SK-N-MC (cell line): ENCODE measurements around the gene CAMTA1.

Experiments used
- EZH2 ChIP-seq: fragments of 200-600 bp; sonication (generic); IDR thresholded peaks from one replicate; pipeline ENCODE4 v1.6.1; 2017; ENCODE audit warnings: antibody characterized with exemption
- POLR2AphosphoS5 ChIP-seq: IDR thresholded peaks from 2 replicates; pipeline ENCODE4 v1.6.1; 2012; ENCODE audit warnings: mild to moderate bottlenecking, low read depth, low read length, borderline replicate concordance

DNA sequence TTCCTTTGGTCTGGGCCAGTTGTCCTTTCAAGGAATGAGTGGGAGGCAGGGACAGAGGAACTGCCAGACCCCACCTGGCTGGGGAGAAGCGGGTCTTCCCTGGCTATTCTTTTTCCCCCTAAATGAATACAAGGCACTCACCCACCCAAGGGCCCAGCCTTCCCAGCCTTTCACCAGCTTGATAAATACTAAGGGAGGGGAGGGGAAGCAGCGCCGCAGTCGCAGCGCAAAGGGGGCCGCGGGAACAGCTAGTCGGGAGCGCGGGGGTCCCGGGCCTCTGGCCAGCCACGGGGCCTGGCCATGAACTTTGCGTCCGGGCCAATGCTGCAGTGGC is 894.6 kb downstream of the CAMTA1 start:
- TF ChIP-seq EZH2 (no peak), POLR2AphosphoS5 (no peak)
